HG03521 (cell line): ENCODE measurements around the gene RAB8B.
"Not testable (repeated sequence)": the region's sequence is repeated elsewhere in the genome, so short reads cannot be mapped to it uniquely, and the experiment has no call there.

Experiments
- ATAC-seq: cut with Tn5 transposase; IDR thresholded peaks from one replicate; pipeline ENCODE4 v1.9.1; 2021; ENCODE audit warnings: mild to moderate bottlenecking, moderate library complexity; ENCODE audit not compliant: unreplicated experiment

RAB8B gene

GRCh38 chr15:63203451-63204090, 14.2 kb downstream of the RAB8B start:
- no peak for ATAC-seq

- ATAC-seq, result no peak
Observed at GRCh38 chr15:63206079-63206478, 16.7 kb downstream of the RAB8B start.

- ATAC-seq, result not testable (repeated sequence)
Observed at GRCh38 chr15:63208824-63209223, 19.4 kb downstream of the RAB8B start.

- ATAC-seq, result no peak
Observed at GRCh38 chr15:63210151-63211091, 21.0 kb downstream of the RAB8B start.

- ATAC-seq, result no peak
Observed at GRCh38 chr15:63211092-63211490, 21.7 kb downstream of the RAB8B start.

- no peak for ATAC-seq
Observed at GRCh38 chr15:63211549-63211948, 22.1 kb downstream of the RAB8B start.

GRCh38 chr15:63212050-63213004, 22.9 kb downstream of the RAB8B start:
- peak; percentile 40 for ATAC-seq

GRCh38 chr15:63218100-63218808, 28.8 kb downstream of the RAB8B start:
- ATAC-seq, result no peak

- no peak for ATAC-seq
Observed at GRCh38 chr15:63219196-63219710, 29.8 kb downstream of the RAB8B start.

- ATAC-seq, result no peak
Observed at GRCh38 chr15:63221346-63221745, 31.9 kb downstream of the RAB8B start.

GRCh38 chr15:63223463-63223862, 34.1 kb downstream of the RAB8B start:
- ATAC-seq, result no peak

GRCh38 chr15:63225381-63225780, 36.0 kb downstream of the RAB8B start:
- ATAC-seq, result no peak

- no peak for ATAC-seq
Observed at GRCh38 chr15:63226155-63226883, 36.9 kb downstream of the RAB8B start.

- ATAC-seq, result no peak
Observed at GRCh38 chr15:63226966-63227401, 37.6 kb downstream of the RAB8B start.

- ATAC-seq, result no peak
Observed at GRCh38 chr15:63227689-63228088, 38.3 kb downstream of the RAB8B start.

GRCh38 chr15:63231206-63231605, 41.8 kb downstream of the RAB8B start:
- no peak for ATAC-seq

- ATAC-seq, result no peak
Observed at GRCh38 chr15:63231706-63232105, 42.3 kb downstream of the RAB8B start.

- no peak for ATAC-seq
Observed at GRCh38 chr15:63232405-63232804, 43.0 kb downstream of the RAB8B start.

- no peak for ATAC-seq
Observed at GRCh38 chr15:63232943-63233342, 43.5 kb downstream of the RAB8B start.
